ENCODE data around the gene ARL5C. TPM values are rescaled to one million over a fixed set of nuclear protein-coding genes. Genes with fewer than 3 reads are reported as not detected.
A peak's percentile ranks its signal among the peaks of the same experiment; 100 is the strongest.

Gene ARL5C
- total RNA-seq, 1 experiment from 2014 or later, result not detected

DNA sequence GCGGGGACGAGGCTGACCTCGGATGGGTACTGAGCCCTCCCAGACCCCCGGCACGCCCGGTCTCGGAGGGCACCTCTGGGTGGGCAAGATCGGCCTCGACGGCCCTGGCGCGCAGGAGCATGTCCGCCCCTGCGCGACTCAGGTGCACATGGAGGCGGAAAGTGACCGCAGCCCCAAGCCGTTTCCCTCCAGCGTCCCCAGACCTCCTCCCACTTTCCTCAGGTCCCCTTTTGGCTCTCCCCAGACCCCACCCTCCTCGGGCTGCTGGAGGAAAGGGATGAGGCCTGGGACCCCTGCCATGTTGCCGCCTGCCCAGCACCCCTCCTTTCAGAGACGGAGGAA lies 44.1 kb upstream of the ARL5C start:
- Mint-ChIP-seq H3K27ac (ENCODE audit: unreplicated experiment) (no peak overlapping the region), H3K9me3 (ENCODE audit: low read depth, unreplicated experiment) (no peaks in the 10 kb centered on the region), H3K27me3 (ENCODE audit: unreplicated experiment) (peaks cover 69% of the 10 kb centered on the region), H3K4me3 (ENCODE audit: low read depth, unreplicated experiment) (peak overlapping the region; percentile 55), H3K36me3 (ENCODE audit: insufficient read depth, unreplicated experiment) (peaks cover 38% of the 10 kb centered on the region), H3K4me1 (ENCODE audit: low read depth, unreplicated experiment) (peaks cover 43% of the 10 kb centered on the region)
- no peak for DNase-seq
- TF ChIP-seq, protein P1, sequence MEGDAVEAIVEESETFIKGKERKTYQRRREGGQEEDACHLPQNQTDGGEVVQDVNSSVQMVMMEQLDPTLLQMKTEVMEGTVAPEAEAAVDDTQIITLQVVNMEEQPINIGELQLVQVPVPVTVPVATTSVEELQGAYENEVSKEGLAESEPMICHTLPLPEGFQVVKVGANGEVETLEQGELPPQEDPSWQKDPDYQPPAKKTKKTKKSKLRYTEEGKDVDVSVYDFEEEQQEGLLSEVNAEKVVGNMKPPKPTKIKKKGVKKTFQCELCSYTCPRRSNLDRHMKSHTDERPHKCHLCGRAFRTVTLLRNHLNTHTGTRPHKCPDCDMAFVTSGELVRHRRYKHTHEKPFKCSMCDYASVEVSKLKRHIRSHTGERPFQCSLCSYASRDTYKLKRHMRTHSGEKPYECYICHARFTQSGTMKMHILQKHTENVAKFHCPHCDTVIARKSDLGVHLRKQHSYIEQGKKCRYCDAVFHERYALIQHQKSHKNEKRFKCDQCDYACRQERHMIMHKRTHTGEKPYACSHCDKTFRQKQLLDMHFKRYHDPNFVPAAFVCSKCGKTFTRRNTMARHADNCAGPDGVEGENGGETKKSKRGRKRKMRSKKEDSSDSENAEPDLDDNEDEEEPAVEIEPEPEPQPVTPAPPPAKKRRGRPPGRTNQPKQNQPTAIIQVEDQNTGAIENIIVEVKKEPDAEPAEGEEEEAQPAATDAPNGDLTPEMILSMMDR (IDR thresholded peaks at IDR 0.05; ENCODE audit: unreplicated experiment), result no peak
- CTCF ChIA-PET, result interaction anchor here (0.9 to 7.8 kb wide), 10 partner anchors 8 to 227 kb away, joined by 3 to 442 read pairs (median 10); partner anchors contain the start of genes CACNB1, FBXL20 and RPL19
- intact Hi-C loops (cut with micrococcal nuclease; ENCODE audit: unreplicated experiment), result no loop called here
- BruUV-seq (replicated peaks), result no TSS peak

DNA sequence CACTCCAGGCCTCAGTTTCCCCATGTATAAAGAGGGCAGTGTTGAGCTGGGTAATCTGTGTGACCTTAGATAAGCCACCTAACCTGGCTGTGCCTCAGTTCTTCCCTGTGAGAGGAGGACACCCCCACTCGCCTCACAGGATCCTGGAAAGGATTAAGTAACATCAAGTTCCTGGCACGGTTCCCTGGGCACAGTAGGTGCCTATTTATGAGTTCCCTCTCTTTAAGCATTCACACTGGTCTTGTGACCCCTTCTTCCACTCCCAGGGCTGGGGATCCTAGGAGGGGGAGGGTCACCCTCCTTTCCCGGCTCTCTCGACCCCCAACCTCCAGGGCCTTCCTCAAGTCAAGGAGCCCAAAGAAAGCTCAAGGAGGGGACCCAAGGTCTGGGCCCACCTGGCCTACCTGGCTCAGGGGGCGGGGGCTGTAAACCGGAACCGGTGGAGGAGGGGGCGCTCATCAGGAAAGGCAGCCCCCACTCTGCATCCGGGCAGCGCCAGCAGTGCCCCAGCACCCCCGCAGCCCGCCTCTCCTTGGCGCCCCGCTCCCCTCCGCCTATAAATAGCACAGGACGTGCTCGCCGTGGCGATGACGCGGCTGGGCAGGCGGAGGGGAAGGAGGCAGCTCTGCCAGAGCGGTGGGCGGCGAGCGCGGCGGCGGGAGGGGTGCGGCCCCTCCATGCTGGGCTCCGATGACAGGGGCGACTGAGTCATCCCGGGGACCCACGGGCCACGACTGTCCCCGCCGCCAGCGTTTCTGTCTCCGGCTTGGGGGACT lies 43.5 kb upstream of the ARL5C start:
- peaks cover 43% of the 10 kb centered on the region for H3K4me1 Mint-ChIP-seq (ENCODE audit: low read depth, unreplicated experiment)
- H3K27ac Mint-ChIP-seq (ENCODE audit: unreplicated experiment), result peak overlapping the region; percentile 16
- intact Hi-C loops (cut with micrococcal nuclease; ENCODE audit: unreplicated experiment), result loop anchor here (5.0 kb wide), 1 partner anchor 193 kb away; the partner anchor contains the start of gene FBXL20
- H3K27me3 Mint-ChIP-seq (ENCODE audit: unreplicated experiment), result peaks cover 63% of the 10 kb centered on the region
- no peaks in the 10 kb centered on the region for H3K9me3 Mint-ChIP-seq (ENCODE audit: low read depth, unreplicated experiment)
- H3K36me3 Mint-ChIP-seq (ENCODE audit: insufficient read depth, unreplicated experiment), result peaks cover 41% of the 10 kb centered on the region
- TF ChIP-seq, protein P1 (IDR thresholded peaks at IDR 0.05; ENCODE audit: unreplicated experiment), result peak; percentile 13
- peak overlapping the region; percentile 55 for H3K4me3 Mint-ChIP-seq (ENCODE audit: low read depth, unreplicated experiment)
- DNase-seq, result peak; percentile 81
- CTCF ChIA-PET, result interaction anchor here (0.5 to 7.8 kb wide), 12 partner anchors 9 to 233 kb away, joined by 3 to 442 read pairs (median 10); partner anchors contain the start of genes CACNB1, FBXL20 and RPL19
- no TSS peak for BruUV-seq (replicated peaks)

DNA sequence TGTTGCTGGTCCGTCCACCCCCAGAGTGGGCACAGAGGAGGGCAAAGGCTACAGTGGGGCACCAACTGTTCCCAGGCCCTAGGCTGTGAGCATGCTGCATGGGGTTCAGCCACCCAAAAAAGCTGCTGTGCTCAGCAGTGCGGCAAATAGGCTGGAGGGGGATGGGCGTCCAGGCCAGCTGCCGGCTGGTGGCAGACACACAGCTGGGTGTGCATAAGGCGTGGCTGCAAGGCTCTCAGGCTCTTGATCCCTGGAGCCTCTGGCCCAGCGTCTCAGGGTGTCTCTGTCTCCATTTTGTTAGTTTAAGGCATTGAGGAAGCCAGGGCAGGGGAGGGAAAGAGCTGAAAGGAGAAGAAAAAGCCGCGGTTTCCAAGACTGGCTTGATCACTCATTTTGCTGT lies 42.9 kb upstream of the ARL5C start:
- CTCF ChIA-PET, result interaction anchor here (0.5 to 7.8 kb wide), 15 partner anchors 9 to 232 kb away, joined by 3 to 442 read pairs (median 4); partner anchors contain the start of genes CACNB1, FBXL20 and RPL19
- H3K4me3 Mint-ChIP-seq (ENCODE audit: low read depth, unreplicated experiment), result peak overlapping the region; percentile 55
- no peak overlapping the region for H3K27ac Mint-ChIP-seq (ENCODE audit: unreplicated experiment)
- intact Hi-C loops (cut with micrococcal nuclease; ENCODE audit: unreplicated experiment), result loop anchor here (5.0 kb wide), 1 partner anchor 193 kb away; the partner anchor contains the start of gene FBXL20
- peak; percentile 73 for DNase-seq
- peaks cover 38% of the 10 kb centered on the region for H3K4me1 Mint-ChIP-seq (ENCODE audit: low read depth, unreplicated experiment)
- TF ChIP-seq, protein P1 (IDR thresholded peaks at IDR 0.05; ENCODE audit: unreplicated experiment), result no peak
- BruUV-seq (replicated peaks), result no TSS peak
- H3K9me3 Mint-ChIP-seq (ENCODE audit: low read depth, unreplicated experiment), result no peaks in the 10 kb centered on the region
- peaks cover 41% of the 10 kb centered on the region for H3K36me3 Mint-ChIP-seq (ENCODE audit: insufficient read depth, unreplicated experiment)
- H3K27me3 Mint-ChIP-seq (ENCODE audit: unreplicated experiment), result peaks cover 57% of the 10 kb centered on the region

- Mint-ChIP-seq H3K4me1 (ENCODE audit: low read depth, unreplicated experiment) (peaks cover 31% of the 10 kb centered on the region), H3K27me3 (ENCODE audit: unreplicated experiment) (peaks cover 49% of the 10 kb centered on the region), H3K4me3 (ENCODE audit: low read depth, unreplicated experiment) (no peak overlapping the region), H3K9me3 (ENCODE audit: low read depth, unreplicated experiment) (no peaks in the 10 kb centered on the region), H3K27ac (ENCODE audit: unreplicated experiment) (no peak overlapping the region), H3K36me3 (ENCODE audit: insufficient read depth, unreplicated experiment) (peaks cover 45% of the 10 kb centered on the region)
- no peak for DNase-seq
- CTCF ChIA-PET, result interaction anchor here (1.1 to 7.8 kb wide), 11 partner anchors 8 to 193 kb away, joined by 3 to 442 read pairs (median 10); partner anchors contain the start of genes CACNB1, FBXL20 and RPL19
- intact Hi-C loops (cut with micrococcal nuclease; ENCODE audit: unreplicated experiment), result loop anchor here (5.0 kb wide), 1 partner anchor 194 kb away; the partner anchor contains the start of gene FBXL20
- no TSS peak for BruUV-seq (replicated peaks)
- TF ChIP-seq, protein P1 (IDR thresholded peaks at IDR 0.05; ENCODE audit: unreplicated experiment), result no peak
These were observed 42.2 kb upstream of the ARL5C start for GRCh38 chr17:39208136-39208535.

All from Calu3 (cell line).